ENCODE data around the gene ICAM3. TPM values are rescaled to one million over a fixed set of nuclear protein-coding genes. Genes with fewer than 3 reads are reported as not detected.

ICAM3 gene
- polyA plus RNA-seq, 1 of the 3 experiments (the other 2 are of a cell fraction) = 15.6 TPM

DNA sequence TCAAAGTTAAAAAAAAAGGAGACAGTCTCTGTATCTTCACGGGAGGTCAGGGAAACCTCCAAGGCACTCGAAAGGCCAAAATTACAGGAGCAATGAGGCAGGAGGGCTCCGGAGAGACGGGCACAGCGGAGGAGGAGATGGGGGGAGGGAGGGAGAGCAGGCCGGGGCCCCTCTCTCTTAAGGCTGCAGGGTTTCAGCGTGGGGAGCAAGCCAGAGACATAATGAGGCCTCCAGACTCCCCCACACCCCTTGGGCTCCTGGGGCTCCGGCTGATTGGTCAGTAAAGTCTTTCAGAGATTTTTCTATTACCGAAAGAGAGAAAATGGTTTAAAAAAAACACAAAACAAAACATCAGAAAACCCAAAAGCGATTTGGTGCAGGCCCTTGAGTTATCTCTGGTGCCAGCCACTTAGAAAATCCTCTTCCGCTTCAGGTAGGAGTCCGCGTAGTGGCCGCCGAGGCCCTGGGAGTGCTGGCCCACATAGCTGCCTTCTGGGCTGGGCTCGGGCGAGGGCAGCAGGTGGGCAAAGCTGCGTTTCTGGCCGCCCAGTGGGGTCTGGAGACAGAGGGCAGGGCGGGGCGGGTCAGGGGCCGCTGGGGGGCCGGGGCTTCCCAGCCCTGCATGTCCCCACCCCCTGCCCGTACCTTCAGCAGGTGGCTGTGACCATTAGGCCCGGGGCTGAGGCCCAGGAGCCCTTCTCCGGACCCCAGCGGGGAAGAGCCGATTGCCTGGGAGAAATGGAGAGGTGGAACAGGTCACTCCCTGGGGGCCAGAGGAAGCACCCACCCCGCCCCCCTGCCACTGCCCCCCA, 22.2 kb downstream of the ICAM3 start:
- H3K27me3 ChIP-seq (ENCODE audit: insufficient read depth) = no peaks in the 10 kb centered on the region
- H3K9me3 ChIP-seq = no peaks in the 10 kb centered on the region
- peaks cover 6% of the 10 kb centered on the region for H3F3A ChIP-seq (replicated peaks; ENCODE audit: insufficient read depth)
- TF ChIP-seq, protein P1, sequence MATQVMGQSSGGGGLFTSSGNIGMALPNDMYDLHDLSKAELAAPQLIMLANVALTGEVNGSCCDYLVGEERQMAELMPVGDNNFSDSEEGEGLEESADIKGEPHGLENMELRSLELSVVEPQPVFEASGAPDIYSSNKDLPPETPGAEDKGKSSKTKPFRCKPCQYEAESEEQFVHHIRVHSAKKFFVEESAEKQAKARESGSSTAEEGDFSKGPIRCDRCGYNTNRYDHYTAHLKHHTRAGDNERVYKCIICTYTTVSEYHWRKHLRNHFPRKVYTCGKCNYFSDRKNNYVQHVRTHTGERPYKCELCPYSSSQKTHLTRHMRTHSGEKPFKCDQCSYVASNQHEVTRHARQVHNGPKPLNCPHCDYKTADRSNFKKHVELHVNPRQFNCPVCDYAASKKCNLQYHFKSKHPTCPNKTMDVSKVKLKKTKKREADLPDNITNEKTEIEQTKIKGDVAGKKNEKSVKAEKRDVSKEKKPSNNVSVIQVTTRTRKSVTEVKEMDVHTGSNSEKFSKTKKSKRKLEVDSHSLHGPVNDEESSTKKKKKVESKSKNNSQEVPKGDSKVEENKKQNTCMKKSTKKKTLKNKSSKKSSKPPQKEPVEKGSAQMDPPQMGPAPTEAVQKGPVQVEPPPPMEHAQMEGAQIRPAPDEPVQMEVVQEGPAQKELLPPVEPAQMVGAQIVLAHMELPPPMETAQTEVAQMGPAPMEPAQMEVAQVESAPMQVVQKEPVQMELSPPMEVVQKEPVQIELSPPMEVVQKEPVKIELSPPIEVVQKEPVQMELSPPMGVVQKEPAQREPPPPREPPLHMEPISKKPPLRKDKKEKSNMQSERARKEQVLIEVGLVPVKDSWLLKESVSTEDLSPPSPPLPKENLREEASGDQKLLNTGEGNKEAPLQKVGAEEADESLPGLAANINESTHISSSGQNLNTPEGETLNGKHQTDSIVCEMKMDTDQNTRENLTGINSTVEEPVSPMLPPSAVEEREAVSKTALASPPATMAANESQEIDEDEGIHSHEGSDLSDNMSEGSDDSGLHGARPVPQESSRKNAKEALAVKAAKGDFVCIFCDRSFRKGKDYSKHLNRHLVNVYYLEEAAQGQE (IDR thresholded peaks at IDR 0.05; ENCODE audit: low read depth, low read length) = no peak
- TF ChIP-seq NRF1 (IDR thresholded peaks at IDR 0.05; ENCODE audit: low read depth, low read length) (no peak), JUND (IDR thresholded peaks at IDR 0.05) (no peak), EP300 (IDR thresholded peaks at IDR 0.05; ENCODE audit: borderline replicate concordance in 1 of 2, low read depth in 1 of 2, low read length in 1 of 2) (no peak)
- H4K20me1 ChIP-seq (ENCODE audit: insufficient read depth) = no peaks in the 10 kb centered on the region
- 89% methylated on average over 19 of the region's 29 CpGs for WGBS (ENCODE audit: low lambda C conversion rate)
- DNase-seq = no peak
- peaks cover 4 to 33% of the 10 kb centered on the region in 2 experiments for H3K36me3 ChIP-seq (replicated peaks in 1 of 2; ENCODE audit: control insufficient read depth in 1 of 2, insufficient read depth in 2 of 2, low read length in 1 of 2)
- peaks cover 12% of the 10 kb centered on the region; the same call in 1 of the 2 replicates for H3K79me2 ChIP-seq (ENCODE audit: insufficient read depth)
- H3K4me3 ChIP-seq (ENCODE audit: low read depth in 2 of 2, low read length in 1 of 2) = no peak overlapping the region
- ChIA-PET CTCF (interaction anchor here (1.2 to 3.2 kb wide), 7 partner anchors 16 to 73 kb away, joined by 3 to 16 read pairs (median 3); partner anchors contain the start of genes ICAM1 and ICAM5), POLR2A (interaction anchor here (0.8 to 1.4 kb wide), 4 partner anchors 8 to 63 kb away, joined by 3 to 8 read pairs (median 4); partner anchors contain the start of genes ICAM1, RAVER1 and TYK2)
- no peak overlapping the region for H3K4me2 ChIP-seq
- no peak overlapping the region for H3K9ac ChIP-seq
- no peaks in the 10 kb centered on the region for H3K9me2 ChIP-seq
- no peak overlapping the region for H2AFZ ChIP-seq (ENCODE audit: low read depth)
- H3K4me1 ChIP-seq (ENCODE audit: control insufficient read depth in 1 of 2, insufficient read depth in 2 of 2, low read depth in 1 of 2, low read length in 1 of 2) = peaks cover 0 to 17% of the 10 kb centered on the region in 2 experiments; a peak in 1 of 4 replicates
- H3K27ac ChIP-seq (ENCODE audit: low read depth in 2 of 2, low read length in 1 of 2) = peak overlapping the region in 1 of 2 experiments; percentile 85; a peak in 2 of 4 replicates

GRCh38 chr19:10316229-10317044, 23.0 kb downstream of the ICAM3 start:
- POLR2A ChIA-PET = interaction anchor here (0.8 to 1.4 kb wide), 4 partner anchors 9 to 64 kb away, joined by 3 to 8 read pairs (median 4); partner anchors contain the start of genes ICAM1, RAVER1 and TYK2
- H4K20me1 ChIP-seq (ENCODE audit: insufficient read depth) = no peaks in the 10 kb centered on the region
- H3K4me2 ChIP-seq = peak overlapping the region; percentile 87; the same call in 1 of the 2 replicates
- CTCF ChIA-PET = interaction anchor here (0.9 to 3.2 kb wide), 7 partner anchors 14 to 74 kb away, joined by 3 to 16 read pairs (median 3); partner anchors contain the start of gene ICAM1
- peak overlapping the region; percentile 68; the same call in 1 of the 2 replicates for H3K9ac ChIP-seq
- peak; percentile 88 for DNase-seq
- peak overlapping the region; percentile 37 to 85 for H3K27ac ChIP-seq (ENCODE audit: low read depth in 2 of 2, low read length in 1 of 2)
- H3K9me3 ChIP-seq = no peaks in the 10 kb centered on the region
- peak overlapping the region; percentile 73 to 79; a peak in 3 of 4 replicates for H3K4me3 ChIP-seq (ENCODE audit: low read depth in 2 of 2, low read length in 1 of 2)
- 47% methylated on average over 13 of the region's 19 CpGs for WGBS (ENCODE audit: low lambda C conversion rate)
- H3K9me2 ChIP-seq = no peaks in the 10 kb centered on the region
- peaks cover 12% of the 10 kb centered on the region; the same call in 1 of the 2 replicates for H3K79me2 ChIP-seq (ENCODE audit: insufficient read depth)
- peaks cover 0 to 17% of the 10 kb centered on the region in 2 experiments; a peak in 1 of 4 replicates for H3K4me1 ChIP-seq (ENCODE audit: control insufficient read depth in 1 of 2, insufficient read depth in 2 of 2, low read depth in 1 of 2, low read length in 1 of 2)
- peaks cover 4 to 28% of the 10 kb centered on the region in 2 experiments for H3K36me3 ChIP-seq (replicated peaks in 1 of 2; ENCODE audit: control insufficient read depth in 1 of 2, insufficient read depth in 2 of 2, low read length in 1 of 2)
- H3K27me3 ChIP-seq (ENCODE audit: insufficient read depth) = no peaks in the 10 kb centered on the region
- peaks cover 6% of the 10 kb centered on the region for H3F3A ChIP-seq (replicated peaks; ENCODE audit: insufficient read depth)
- peak overlapping the region; percentile 86; the same call in 1 of the 2 replicates for H2AFZ ChIP-seq (ENCODE audit: low read depth)
- TF ChIP-seq, protein P2, sequence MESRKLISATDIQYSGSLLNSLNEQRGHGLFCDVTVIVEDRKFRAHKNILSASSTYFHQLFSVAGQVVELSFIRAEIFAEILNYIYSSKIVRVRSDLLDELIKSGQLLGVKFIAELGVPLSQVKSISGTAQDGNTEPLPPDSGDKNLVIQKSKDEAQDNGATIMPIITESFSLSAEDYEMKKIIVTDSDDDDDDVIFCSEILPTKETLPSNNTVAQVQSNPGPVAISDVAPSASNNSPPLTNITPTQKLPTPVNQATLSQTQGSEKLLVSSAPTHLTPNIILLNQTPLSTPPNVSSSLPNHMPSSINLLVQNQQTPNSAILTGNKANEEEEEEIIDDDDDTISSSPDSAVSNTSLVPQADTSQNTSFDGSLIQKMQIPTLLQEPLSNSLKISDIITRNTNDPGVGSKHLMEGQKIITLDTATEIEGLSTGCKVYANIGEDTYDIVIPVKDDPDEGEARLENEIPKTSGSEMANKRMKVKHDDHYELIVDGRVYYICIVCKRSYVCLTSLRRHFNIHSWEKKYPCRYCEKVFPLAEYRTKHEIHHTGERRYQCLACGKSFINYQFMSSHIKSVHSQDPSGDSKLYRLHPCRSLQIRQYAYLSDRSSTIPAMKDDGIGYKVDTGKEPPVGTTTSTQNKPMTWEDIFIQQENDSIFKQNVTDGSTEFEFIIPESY (IDR thresholded peaks at IDR 0.05; ENCODE audit: borderline replicate concordance, low read depth) = no peak
- TF ChIP-seq USF2 (IDR thresholded peaks at IDR 0.05; ENCODE audit: borderline replicate concordance, low read depth, low read length) (no peak), FOXJ3 (CRISPR knock-in tag; IDR thresholded peaks at IDR 0.05) (no peak), NFIC (IDR thresholded peaks at IDR 0.05; ENCODE audit: borderline replicate concordance) (no peak), MEF2A (IDR thresholded peaks at IDR 0.05; ENCODE audit: borderline replicate concordance, low read depth) (no peak)
- TF ChIP-seq, protein P3, sequence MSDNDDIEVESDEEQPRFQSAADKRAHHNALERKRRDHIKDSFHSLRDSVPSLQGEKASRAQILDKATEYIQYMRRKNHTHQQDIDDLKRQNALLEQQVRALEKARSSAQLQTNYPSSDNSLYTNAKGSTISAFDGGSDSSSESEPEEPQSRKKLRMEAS (IDR thresholded peaks at IDR 0.05; ENCODE audit: low read depth) = no peak
- TF ChIP-seq, protein P1 (IDR thresholded peaks at IDR 0.05; ENCODE audit: low read depth, low read length) = no peak
